Osteoblast (primary cell): ENCODE results near the gene SCYL2. TPM values are rescaled to one million over a fixed set of nuclear protein-coding genes. Genes with fewer than 3 reads are reported as not detected.

Experiments
- DNase-seq: peaks from one replicate; pipeline ENCODE4 v3.0.0; 2011; ENCODE audit warnings: low spot score, mixed read lengths; ENCODE audit not compliant: insufficient read length; ENCODE audit errors: missing footprints
- H2AFZ ChIP-seq: 2 replicates; pipeline ENCODE4 v1.6.0; 2011; ENCODE audit warnings: mild to moderate bottlenecking, low read length
- H3K27ac ChIP-seq: 2 replicates; pipeline ENCODE4 v1.5.1; 2011; ENCODE audit warnings: mild to moderate bottlenecking, low read depth, low read length, moderate library complexity
- H3K27me3 ChIP-seq: 2 replicates; pipeline ENCODE4 v1.6.0; 2012; ENCODE audit warnings: mild to moderate bottlenecking, control low read depth, inconsistent platforms, low read length, moderate library complexity; ENCODE audit not compliant: insufficient read depth
- H3K36me3 ChIP-seq: 2 replicates; pipeline ENCODE4 v1.5.1; 2011; ENCODE audit warnings: mild to moderate bottlenecking, low read length, control low read depth, moderate library complexity; ENCODE audit not compliant: insufficient read depth
- H3K4me1 ChIP-seq: 2 replicates; pipeline ENCODE4 v1.5.1; 2011; ENCODE audit warnings: mild to moderate bottlenecking, low read length, control low read depth, moderate library complexity; ENCODE audit not compliant: insufficient read depth
- H3K4me2 ChIP-seq: 2 replicates; pipeline ENCODE4 v1.6.0; 2011; ENCODE audit warnings: mild to moderate bottlenecking, low read length; ENCODE audit not compliant: insufficient read depth
- H3K4me3 ChIP-seq: fragments of 200-600 bp; sonication (generic); 3 replicates; pipeline ENCODE4 v1.5.1; 2012; ENCODE audit warnings: mild to moderate bottlenecking, low read length, inconsistent platforms; ENCODE audit not compliant: insufficient read depth
- H3K79me2 ChIP-seq: 2 replicates; pipeline ENCODE4 v1.6.0; 2012; ENCODE audit warnings: mild to moderate bottlenecking, low read length, control low read depth, inconsistent platforms; ENCODE audit not compliant: insufficient read depth
- H3K9me3 ChIP-seq: 2 replicates; pipeline ENCODE4 v1.5.1; 2011; ENCODE audit warnings: low read depth, low read length, control low read depth
- H4K20me1 ChIP-seq: 2 replicates; pipeline ENCODE4 v1.6.0; 2012; ENCODE audit warnings: mild to moderate bottlenecking, low read length, control low read depth; ENCODE audit not compliant: insufficient read depth
- small RNA-seq: library from RNA; depleted of rRNA; stranded (forward); fragments of <200 nt; gene quantifications from one replicate; pipeline ENCODE3, GENCODE V24; 2012
- total RNA-seq: library from RNA; depleted of rRNA; stranded (reverse); fragments of >200 nt; gene quantifications from 2 replicates; pipeline ENCODE4 v1.2.3, GENCODE V29; 2012
- TF ChIP-seq, protein P1 (sequence below): IDR thresholded peaks from 2 replicates; pipeline ENCODE4 v1.5.1; 2011; ENCODE audit warnings: mild to moderate bottlenecking, low read depth, low read length, moderate library complexity; ENCODE audit errors: extremely low read depth

SCYL2 gene
- total RNA-seq, 1 donor: 64.4 TPM

- Histone ChIP-seq H3K9me3 (no peaks in the 10 kb centered on the region), H3K79me2 (no peaks in the 10 kb centered on the region), H3K4me1 (no peaks in the 10 kb centered on the region), H3K36me3 (no peaks in the 10 kb centered on the region), H3K4me2 (no peak overlapping the region), H2AFZ (no peak overlapping the region), H3K27ac (no peak overlapping the region), H3K27me3 (no peaks in the 10 kb centered on the region), H3K4me3 (no peak overlapping the region), H4K20me1 (no peaks in the 10 kb centered on the region)
- no peak for DNase-seq
- TF ChIP-seq, protein P1, sequence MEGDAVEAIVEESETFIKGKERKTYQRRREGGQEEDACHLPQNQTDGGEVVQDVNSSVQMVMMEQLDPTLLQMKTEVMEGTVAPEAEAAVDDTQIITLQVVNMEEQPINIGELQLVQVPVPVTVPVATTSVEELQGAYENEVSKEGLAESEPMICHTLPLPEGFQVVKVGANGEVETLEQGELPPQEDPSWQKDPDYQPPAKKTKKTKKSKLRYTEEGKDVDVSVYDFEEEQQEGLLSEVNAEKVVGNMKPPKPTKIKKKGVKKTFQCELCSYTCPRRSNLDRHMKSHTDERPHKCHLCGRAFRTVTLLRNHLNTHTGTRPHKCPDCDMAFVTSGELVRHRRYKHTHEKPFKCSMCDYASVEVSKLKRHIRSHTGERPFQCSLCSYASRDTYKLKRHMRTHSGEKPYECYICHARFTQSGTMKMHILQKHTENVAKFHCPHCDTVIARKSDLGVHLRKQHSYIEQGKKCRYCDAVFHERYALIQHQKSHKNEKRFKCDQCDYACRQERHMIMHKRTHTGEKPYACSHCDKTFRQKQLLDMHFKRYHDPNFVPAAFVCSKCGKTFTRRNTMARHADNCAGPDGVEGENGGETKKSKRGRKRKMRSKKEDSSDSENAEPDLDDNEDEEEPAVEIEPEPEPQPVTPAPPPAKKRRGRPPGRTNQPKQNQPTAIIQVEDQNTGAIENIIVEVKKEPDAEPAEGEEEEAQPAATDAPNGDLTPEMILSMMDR: no peak
Measured at GRCh38 chr12:100384559-100384935, 117.6 kb downstream of the SCYL2 start.

DNA sequence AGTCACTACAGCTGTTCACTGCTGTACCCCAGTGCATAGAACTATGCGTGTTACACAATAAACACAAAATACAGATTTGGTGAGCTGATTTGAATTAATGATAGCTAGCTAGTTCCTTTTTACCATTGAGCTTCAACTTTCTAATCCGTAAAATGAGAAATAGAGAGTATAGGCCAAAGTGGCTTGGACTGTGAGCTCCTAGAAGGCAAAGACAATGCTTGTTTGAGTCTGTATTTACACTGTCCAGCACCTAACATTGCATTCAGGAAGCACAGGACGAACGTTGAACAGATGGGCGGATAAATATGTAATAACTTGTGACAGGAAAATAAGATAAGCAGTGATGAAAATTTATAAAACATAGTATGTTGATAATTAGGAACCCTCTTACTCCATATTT lies 121.4 kb downstream of the SCYL2 start:
- TF ChIP-seq, protein P1: no peak
- H3K4me3 ChIP-seq: no peak overlapping the region
- no peak overlapping the region for H2AFZ ChIP-seq
- no peak overlapping the region for H3K27ac ChIP-seq
- no peak overlapping the region for H3K4me2 ChIP-seq
- DNase-seq: no peak
- no peaks in the 10 kb centered on the region for H3K4me1 ChIP-seq
- no peaks in the 10 kb centered on the region for H3K27me3 ChIP-seq
- no peaks in the 10 kb centered on the region for H3K9me3 ChIP-seq
- H3K79me2 ChIP-seq: no peaks in the 10 kb centered on the region
- H4K20me1 ChIP-seq: no peaks in the 10 kb centered on the region
- H3K36me3 ChIP-seq: no peaks in the 10 kb centered on the region

Small RNA genes lying within 50 kb of the gene (small RNA-seq; reads per million reads assigned to genes)
- gene RF00019: not detected

Other genes with a start within 250 kb of the SCYL2 start
- 55.7 and 64.8 TPM in 2 replicates for gene BLTP3B, start 124.3 kb upstream of the SCYL2 start, total RNA-seq
- 13.6 and 19.2 TPM in 2 replicates for gene ACTR6, start 66.4 kb upstream of the SCYL2 start, total RNA-seq
- gene DEPDC4, start 98 bp upstream of the SCYL2 start, total RNA-seq: 0.36 and 1.5 TPM in 2 replicates
- gene SLC17A8, start 89.9 kb downstream of the SCYL2 start, total RNA-seq: not detected in 2 replicates
- gene NR1H4, start 206.7 kb downstream of the SCYL2 start, total RNA-seq: not detected in 2 replicates